Parathyroid adenoma (tissue), 2 donors: ENCODE data around the gene SCFD2.

Source experiments
- H2AFZ ChIP-seq: fragments of 300-600 bp; sonication (generic); one replicate; pipeline ENCODE4 v1.7.0; 2017; ENCODE audit warnings: antibody characterized with exemption, mild to moderate bottlenecking
- H3K27ac ChIP-seq: fragments of 300-600 bp; sonication (generic); one replicate; pipeline ENCODE4 v1.7.0; 2017
- H3K27me3 ChIP-seq: fragments of 300-600 bp; sonication (generic); one replicate; pipeline ENCODE4 v1.7.0; 2017; ENCODE audit warnings: low read length; ENCODE audit not compliant: control insufficient read depth, insufficient read depth
- H3K36me3 ChIP-seq: fragments of 300-600 bp; sonication (generic); one replicate; pipeline ENCODE4 v1.7.0; 2017; ENCODE audit warnings: low read length; ENCODE audit not compliant: control insufficient read depth, insufficient read depth
- H3K4me1 ChIP-seq: fragments of 300-600 bp; sonication (generic); one replicate; pipeline ENCODE4 v1.7.0; 2017; ENCODE audit warnings: control low read depth
- H3K4me2 ChIP-seq: fragments of 300-600 bp; sonication (generic); one replicate; pipeline ENCODE4 v1.7.0; 2017; ENCODE audit warnings: low read length
- H3K4me3 ChIP-seq: fragments of 300-600 bp; sonication (generic); one replicate; pipeline ENCODE4 v1.7.0; 2017; ENCODE audit warnings: low read depth, low read length
- H3K79me2 ChIP-seq: fragments of 300-600 bp; sonication (generic); one replicate; pipeline ENCODE4 v1.7.0; 2017; ENCODE audit warnings: control low read depth
- H3K9ac ChIP-seq: fragments of 300-600 bp; sonication (generic); one replicate; pipeline ENCODE4 v1.7.0; 2017; ENCODE audit warnings: mild to moderate bottlenecking
- H3K9me3 ChIP-seq: fragments of 300-600 bp; sonication (generic); one replicate; pipeline ENCODE4 v1.7.0; 2017; ENCODE audit warnings: low read length; ENCODE audit not compliant: control insufficient read depth
- CTCF ChIP-seq: fragments of 300-600 bp; sonication (generic); IDR thresholded peaks from one replicate; pipeline ENCODE4 v1.7.0; 2017; ENCODE audit warnings: antibody characterized with exemption, mild to moderate bottlenecking
- donor health status: primary hyperparathyroidism.

The SCFD2 gene

DNA sequence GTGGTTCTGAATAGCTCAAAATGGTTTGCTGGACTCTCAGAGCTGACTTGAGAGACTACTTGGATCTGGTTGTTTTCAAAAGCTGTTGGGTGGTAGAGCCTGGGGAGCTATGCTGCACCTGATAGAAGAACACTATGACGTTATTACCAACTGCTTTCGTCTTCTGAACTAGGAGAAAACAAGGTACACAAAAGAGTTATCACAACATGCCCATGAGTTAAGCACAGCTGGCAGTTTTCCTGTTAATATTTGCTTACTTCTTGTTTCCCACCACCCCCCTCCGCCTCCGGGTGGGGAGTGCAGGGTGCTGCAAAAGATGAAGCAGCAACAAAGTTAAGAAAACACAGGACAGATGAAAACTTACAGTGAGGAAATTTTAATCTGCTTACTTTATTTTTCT lies 434.6 kb downstream of the SCFD2 start:
- H3K4me3 ChIP-seq = no peak overlapping the region
- no peak overlapping the region for H3K9ac ChIP-seq
- H3K36me3 ChIP-seq = no peaks in the 10 kb centered on the region
- no peak overlapping the region for H3K4me2 ChIP-seq
- no peak overlapping the region for H3K27ac ChIP-seq
- H3K4me1 ChIP-seq = no peaks in the 10 kb centered on the region
- H3K79me2 ChIP-seq = no peaks in the 10 kb centered on the region
- no peak overlapping the region for H2AFZ ChIP-seq
- no peaks in the 10 kb centered on the region for H3K27me3 ChIP-seq
- no peak for TF ChIP-seq CTCF
- no peaks in the 10 kb centered on the region for H3K9me3 ChIP-seq

GRCh38 chr4:52926196-52926974 lies 439.5 kb downstream of the SCFD2 start:
- no peak overlapping the region for H3K27ac ChIP-seq
- no peaks in the 10 kb centered on the region for H3K36me3 ChIP-seq
- H2AFZ ChIP-seq = no peak overlapping the region
- H3K4me3 ChIP-seq = no peak overlapping the region
- no peaks in the 10 kb centered on the region for H3K9me3 ChIP-seq
- no peaks in the 10 kb centered on the region for H3K27me3 ChIP-seq
- H3K4me1 ChIP-seq = no peaks in the 10 kb centered on the region
- H3K9ac ChIP-seq = no peak overlapping the region
- no peak for TF ChIP-seq CTCF
- H3K4me2 ChIP-seq = no peak overlapping the region
- H3K79me2 ChIP-seq = no peaks in the 10 kb centered on the region

- TF ChIP-seq CTCF = no peak
- H3K4me3 ChIP-seq = no peak overlapping the region
- no peak overlapping the region for H3K4me2 ChIP-seq
- no peak overlapping the region for H2AFZ ChIP-seq
- H3K27me3 ChIP-seq = no peaks in the 10 kb centered on the region
- no peaks in the 10 kb centered on the region for H3K79me2 ChIP-seq
- H3K27ac ChIP-seq = no peak overlapping the region
- no peak overlapping the region for H3K9ac ChIP-seq
- H3K36me3 ChIP-seq = no peaks in the 10 kb centered on the region
- no peaks in the 10 kb centered on the region for H3K9me3 ChIP-seq
- no peaks in the 10 kb centered on the region for H3K4me1 ChIP-seq
These were observed 440.3 kb downstream of the SCFD2 start for GRCh38 chr4:52925531-52925968.

DNA sequence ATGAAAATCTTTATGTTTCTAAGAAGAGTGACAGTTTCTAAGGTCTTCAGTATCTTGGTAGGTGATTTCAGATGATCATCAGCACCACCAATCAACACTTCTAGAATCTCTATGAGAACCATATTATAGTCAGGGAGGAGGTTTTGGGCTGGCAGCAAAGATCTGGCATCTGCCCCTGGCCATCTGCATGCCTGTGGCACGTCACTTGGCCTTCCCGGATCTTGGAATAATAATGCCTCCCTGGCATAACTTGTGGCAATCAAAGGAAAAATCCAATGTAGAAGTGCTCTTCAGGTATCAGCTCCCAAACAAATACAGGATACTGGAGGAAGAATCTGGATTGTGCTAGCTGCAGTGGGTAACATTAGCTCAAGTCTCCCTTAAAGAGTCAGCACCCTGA lies 446.4 kb downstream of the SCFD2 start:
- Histone ChIP-seq H3K27me3 (no peaks in the 10 kb centered on the region), H3K9ac (no peak overlapping the region), H3K4me3 (no peak overlapping the region), H3K4me2 (no peak overlapping the region), H3K27ac (no peak overlapping the region), H3K4me1 (no peaks in the 10 kb centered on the region), H3K9me3 (no peaks in the 10 kb centered on the region), H3K79me2 (no peaks in the 10 kb centered on the region), H2AFZ (no peak overlapping the region), H3K36me3 (no peaks in the 10 kb centered on the region)
- TF ChIP-seq CTCF = no peak

GRCh38 chr4:52917817-52918216 lies 448.0 kb downstream of the SCFD2 start:
- H3K79me2 ChIP-seq = no peaks in the 10 kb centered on the region
- no peak overlapping the region for H2AFZ ChIP-seq
- no peak for TF ChIP-seq CTCF
- H3K9me3 ChIP-seq = no peaks in the 10 kb centered on the region
- H3K27me3 ChIP-seq = no peaks in the 10 kb centered on the region
- no peak overlapping the region for H3K4me3 ChIP-seq
- no peaks in the 10 kb centered on the region for H3K4me1 ChIP-seq
- H3K27ac ChIP-seq = no peak overlapping the region
- H3K36me3 ChIP-seq = no peaks in the 10 kb centered on the region
- H3K4me2 ChIP-seq = no peak overlapping the region
- H3K9ac ChIP-seq = no peak overlapping the region
